Measurements from ENCODE around the gene AMH. TPM values are rescaled to one million over a fixed set of nuclear protein-coding genes. Genes with fewer than 3 reads are reported as not detected.
A peak's percentile ranks its signal among the peaks of the same experiment; 100 is the strongest.

Gene AMH
- total RNA-seq, 1 donor from 2014 or later = 79.1 TPM

GRCh38 chr19:2234996-2235380 lies 14.1 kb upstream of the AMH start:
- DNase-seq (ENCODE audit: low read depth, low spot score) = no peak
- H3K4me3 Mint-ChIP-seq = peak overlapping the region; percentile 95
- H3K27me3 Mint-ChIP-seq (ENCODE audit: low read depth) = peaks cover 15% of the 10 kb centered on the region
- H3K36me3 Mint-ChIP-seq (ENCODE audit: low read depth) = peaks cover 15% of the 10 kb centered on the region
- peak overlapping the region; percentile 78 for H3K27ac Mint-ChIP-seq (ENCODE audit: unreplicated experiment)
- no peaks in the 10 kb centered on the region for H3K9me3 Mint-ChIP-seq
- H3K4me1 Mint-ChIP-seq = peaks cover 46% of the 10 kb centered on the region
- no peak for TF ChIP-seq CTCF (conservative IDR thresholded peaks at IDR 0.05)

GRCh38 chr19:2235381-2236063 lies 13.6 kb upstream of the AMH start:
- Mint-ChIP-seq H3K27ac (ENCODE audit: unreplicated experiment) (peak overlapping the region; percentile 78), H3K27me3 (ENCODE audit: low read depth) (peaks cover 15% of the 10 kb centered on the region), H3K4me3 (peak overlapping the region; percentile 95), H3K36me3 (ENCODE audit: low read depth) (peaks cover 15% of the 10 kb centered on the region), H3K4me1 (peaks cover 50% of the 10 kb centered on the region), H3K9me3 (no peaks in the 10 kb centered on the region)
- TF ChIP-seq CTCF (conservative IDR thresholded peaks at IDR 0.05) = no peak
- no peak for DNase-seq (ENCODE audit: low read depth, low spot score)

- Mint-ChIP-seq H3K36me3 (ENCODE audit: low read depth) (peaks cover 15% of the 10 kb centered on the region), H3K4me1 (peaks cover 55% of the 10 kb centered on the region), H3K4me3 (peak overlapping the region; percentile 97), H3K27me3 (ENCODE audit: low read depth) (peaks cover 15% of the 10 kb centered on the region), H3K9me3 (no peaks in the 10 kb centered on the region), H3K27ac (ENCODE audit: unreplicated experiment) (no peak overlapping the region)
- TF ChIP-seq CTCF (conservative IDR thresholded peaks at IDR 0.05) = no peak
- no peak for DNase-seq (ENCODE audit: low read depth, low spot score)
These were observed 13.1 kb upstream of the AMH start for GRCh38 chr19:2236064-2236313.

- peak; percentile 98 for DNase-seq (ENCODE audit: low read depth, low spot score)
- Mint-ChIP-seq H3K4me3 (peak within 1 kb of the TSS; percentile 97), H3K9me3 (no peaks in the 10 kb centered on the region), H3K27ac (ENCODE audit: unreplicated experiment) (peak within 1 kb of the TSS; percentile 98), H3K27me3 (ENCODE audit: low read depth) (peaks cover 13% of the 10 kb centered on the region), H3K4me1 (peaks cover 60% of the 10 kb centered on the region), H3K36me3 (ENCODE audit: low read depth) (peaks cover 14% of the 10 kb centered on the region)
- peak; percentile 97 for TF ChIP-seq CTCF (conservative IDR thresholded peaks at IDR 0.05)
These were observed 12.6 kb upstream of the AMH start, which contains the start of the genes PLEKHJ1 and SF3A2 for GRCh38 chr19:2236314-2237050. Gene PLEKHJ1, minus strand, starts transcription at chr19:2236329. Its CDS starts 81 bp downstream, at chr19:2236248. Gene SF3A2, plus strand, starts transcription at chr19:2236824. Its CDS starts 6,595 bp downstream, at chr19:2243419.

GRCh38 chr19:2237051-2237868 lies 11.9 kb upstream of the AMH start:
- Mint-ChIP-seq H3K9me3 (no peaks in the 10 kb centered on the region), H3K4me1 (peaks cover 65% of the 10 kb centered on the region), H3K27ac (ENCODE audit: unreplicated experiment) (peak overlapping the region; percentile 98), H3K27me3 (ENCODE audit: low read depth) (peaks cover 11% of the 10 kb centered on the region), H3K36me3 (ENCODE audit: low read depth) (peaks cover 13% of the 10 kb centered on the region), H3K4me3 (peak overlapping the region; percentile 97)
- DNase-seq (ENCODE audit: low read depth, low spot score) = no peak
- no peak for TF ChIP-seq CTCF (conservative IDR thresholded peaks at IDR 0.05)

Data from neural crest cell (in vitro differentiated cells).